H9 (cell line): ENCODE data around the gene CCDC157. TPM values are rescaled to one million over a fixed set of nuclear protein-coding genes. Genes with fewer than 3 reads are reported as not detected.

ENCODE experiments used
- DNase-seq: peaks from one replicate; pipeline ENCODE4 v3.0.0-alpha.2; 2017
- H2AFZ ChIP-seq: one replicate; pipeline ENCODE4 v1.6.1; 2013; ENCODE audit warnings: mild to moderate bottlenecking, low read length, control low read depth, moderate library complexity
- H2AK5ac ChIP-seq: 2 replicates; pipeline ENCODE4 v1.6.1; 2013; ENCODE audit warnings: low read length, control low read depth, mixed read lengths; ENCODE audit not compliant: insufficient read length
- H2BK120ac ChIP-seq: one replicate; pipeline ENCODE4 v1.6.1; 2013; ENCODE audit warnings: low read depth, mild to moderate bottlenecking, low read length, control low read depth, inconsistent platforms; ENCODE audit not compliant: poor library complexity, severe bottlenecking
- H2BK12ac ChIP-seq: 2 replicates; pipeline ENCODE4 v1.6.1; 2013; ENCODE audit warnings: low read length, control low read depth, mixed read lengths, low read depth; ENCODE audit not compliant: insufficient read length
- H2BK15ac ChIP-seq: 2 replicates; pipeline ENCODE4 v1.6.1; 2013; ENCODE audit warnings: low read depth, low read length, control low read depth
- H2BK20ac ChIP-seq: one replicate; pipeline ENCODE4 v1.6.1; 2013; ENCODE audit warnings: low read depth, mild to moderate bottlenecking, low read length, control low read depth, inconsistent platforms; ENCODE audit not compliant: poor library complexity, severe bottlenecking
- H2BK5ac ChIP-seq: 2 replicates; pipeline ENCODE4 v1.6.1; 2013; ENCODE audit warnings: low read length, control low read depth, mixed read lengths; ENCODE audit not compliant: insufficient read length
- H3K14ac ChIP-seq: 2 replicates; pipeline ENCODE4 v1.6.1; 2013; ENCODE audit warnings: low read length, control low read depth; ENCODE audit not compliant: insufficient read depth
- H3K18ac ChIP-seq: 2 replicates; pipeline ENCODE4 v1.6.1; 2013; ENCODE audit warnings: low read depth, mild to moderate bottlenecking, mixed read lengths, low read length, control low read depth; ENCODE audit not compliant: insufficient read length
- H3K23ac ChIP-seq: 2 replicates; pipeline ENCODE4 v1.6.1; 2013; ENCODE audit warnings: low read length, control low read depth, mixed read lengths, low read depth; ENCODE audit not compliant: insufficient read length
- H3K23me2 ChIP-seq: 2 replicates; pipeline ENCODE4 v1.6.1; 2013; ENCODE audit warnings: low read depth, mild to moderate bottlenecking, mixed read lengths, low read length, control low read depth; ENCODE audit not compliant: insufficient read length, poor library complexity, severe bottlenecking
- H3K27ac ChIP-seq: 2 replicates; pipeline ENCODE4 v1.5.1; 2013; ENCODE audit warnings: low read length, control low read depth, mixed read lengths, low read depth; ENCODE audit not compliant: insufficient read length
- H3K27me3 ChIP-seq: 2 replicates; pipeline ENCODE4 v1.6.1; 2013; ENCODE audit warnings: low read length, control low read depth, inconsistent platforms; ENCODE audit not compliant: insufficient read depth
- H3K4ac ChIP-seq: 2 replicates; pipeline ENCODE4 v1.6.1; 2013; ENCODE audit warnings: low read depth, mild to moderate bottlenecking, control low read depth, inconsistent platforms, low read length, moderate library complexity
- H3K4me1 ChIP-seq: 2 replicates; pipeline ENCODE4 v1.6.1; 2013; ENCODE audit warnings: low read length, control low read depth, inconsistent platforms; ENCODE audit not compliant: insufficient read depth
- H3K4me2 ChIP-seq: 2 replicates; pipeline ENCODE4 v1.6.1; 2013; ENCODE audit warnings: low read length, control low read depth, mixed read lengths; ENCODE audit not compliant: insufficient read length, insufficient read depth
- H3K56ac ChIP-seq: 2 replicates; pipeline ENCODE4 v1.6.1; 2013; ENCODE audit warnings: low read depth, mild to moderate bottlenecking, mixed read lengths, low read length, control low read depth; ENCODE audit not compliant: insufficient read length
- H3K79me1 ChIP-seq: 2 replicates; pipeline ENCODE4 v1.6.1; 2013; ENCODE audit warnings: low read depth, mild to moderate bottlenecking, moderate library complexity, low read length, control low read depth, inconsistent platforms; ENCODE audit not compliant: insufficient read depth, poor library complexity, severe bottlenecking
- H3K79me2 ChIP-seq: 2 replicates; pipeline ENCODE4 v1.6.1; 2013; ENCODE audit warnings: low read length, control low read depth, inconsistent platforms; ENCODE audit not compliant: insufficient read depth
- H3K9ac ChIP-seq: 2 replicates; pipeline ENCODE4 v1.6.1; 2013; ENCODE audit warnings: low read length, control low read depth, mixed read lengths; ENCODE audit not compliant: insufficient read length; ENCODE audit errors: extremely low read depth
- H3K9me3 ChIP-seq: one replicate; pipeline ENCODE4 v1.6.1; 2013; ENCODE audit warnings: low read depth, low read length, inconsistent platforms; ENCODE audit not compliant: control insufficient read depth
- H3T11ph ChIP-seq: one replicate; pipeline ENCODE4 v1.6.1; 2013; ENCODE audit warnings: mild to moderate bottlenecking, low read length, control low read depth, inconsistent platforms
- H4K20me1 ChIP-seq: one replicate; pipeline ENCODE4 v1.6.1; 2013; ENCODE audit not compliant: control insufficient read depth, insufficient read length, insufficient read depth
- H4K5ac ChIP-seq: 2 replicates; pipeline ENCODE4 v1.6.1; 2013; ENCODE audit warnings: low read depth, mild to moderate bottlenecking, mixed read lengths, low read length, control low read depth; ENCODE audit not compliant: insufficient read length
- H4K8ac ChIP-seq: replicated peaks from 2 replicates; pipeline ENCODE4 v1.6.1; 2013; ENCODE audit warnings: low read length, control low read depth, mixed read lengths, low read depth; ENCODE audit not compliant: insufficient read length
- H4K91ac ChIP-seq: 2 replicates; pipeline ENCODE4 v1.6.1; 2013; ENCODE audit warnings: low read depth, mild to moderate bottlenecking, moderate library complexity, mixed read lengths, low read length, control low read depth; ENCODE audit not compliant: insufficient read length
- H3K27ac Mint-ChIP-seq, 3 experiments: 2 replicates in 2 of 3; 3 replicates in 1 of 3; pipeline ENCODE4 v1.8.0; 2020 to 2021; ENCODE audit warnings: mixed read lengths in 3 of 3, mild to moderate bottlenecking in 1 of 3, moderate library complexity in 1 of 3
- H3K27me3 Mint-ChIP-seq: 2 replicates; pipeline ENCODE4 v1.8.0; 2021; ENCODE audit warnings: low read depth, mild to moderate bottlenecking, moderate library complexity, mixed read lengths
- H3K36me3 Mint-ChIP-seq, 3 experiments: 2 replicates in 2 of 3; 3 replicates in 1 of 3; pipeline ENCODE4 v1.8.0; 2020 to 2021; ENCODE audit warnings: low read depth in 3 of 3, mixed read lengths in 3 of 3; ENCODE audit not compliant: insufficient read depth in 1 of 3
- H3K4me1 Mint-ChIP-seq, 2 experiments: 2 replicates each; pipeline ENCODE4 v1.8.0; 2020; ENCODE audit warnings: mixed read lengths in 2 of 2
- H3K4me3 Mint-ChIP-seq, 2 experiments: 2 replicates in 1 of 2; 3 replicates in 1 of 2; pipeline ENCODE4 v1.8.0; 2020 to 2021; ENCODE audit warnings: mild to moderate bottlenecking in 2 of 2, mixed read lengths in 2 of 2, moderate library complexity in 1 of 2
- H3K9me3 Mint-ChIP-seq, 2 experiments: 2 replicates in 1 of 2; 3 replicates in 1 of 2; pipeline ENCODE4 v1.8.0; 2020; ENCODE audit warnings: mild to moderate bottlenecking in 2 of 2, mixed read lengths in 2 of 2, moderate library complexity in 1 of 2
- CTCF ChIP-seq: fragments of 200-600 bp; sonication (generic); conservative IDR thresholded peaks from 3 replicates; pipeline ENCODE4 v1.8.0; 2021; ENCODE audit warnings: antibody characterized with exemption, mild to moderate bottlenecking
- WGBS: extraction: QIAGEN DNeasy Blood & Tissue Kit; methylation state at CpG from one replicate; pipeline ENCODE4 v1.1.7; 2013; ENCODE audit warnings: missing lambda C conversion rate, low lambda C conversion rate, mixed read lengths; ENCODE audit not compliant: insufficient read length; ENCODE audit errors: extremely low coverage; 5-methylcytosine and 5-hydroxymethylcytosine counted together
- total RNA-seq: library from RNA; stranded (reverse); gene quantifications from 2 replicates; pipeline ENCODE4 v1.2.1, GENCODE V29; 2021

CCDC157 gene
- total RNA-seq, 1 experiment from 2014 or later, result 4.3 TPM

GRCh38 chr22:30408388-30409102 lies 51.7 kb downstream of the CCDC157 start:
- no peak overlapping the region for H2BK5ac ChIP-seq
- no peak for DNase-seq
- H3K4me1 ChIP-seq, result no peaks in the 10 kb centered on the region
- H3K27ac ChIP-seq, result no peak overlapping the region
- no peak overlapping the region for H3T11ph ChIP-seq
- H2BK120ac ChIP-seq, result no peak overlapping the region
- H3K14ac ChIP-seq, result no peak overlapping the region
- H3K56ac ChIP-seq, result no peak overlapping the region
- Mint-ChIP-seq H3K36me3 (peaks cover 9 to 62% (median 28%) of the 10 kb centered on the region in 3 experiments; a peak in 6 of 7 replicates), H3K4me3 (no peak overlapping the region; a peak in 1 of 5 replicates), H3K27ac (no peak overlapping the region), H3K4me1 (peaks cover 0 to 5% of the 10 kb centered on the region in 2 experiments; a peak in 1 of 4 replicates), H3K27me3 (no peaks in the 10 kb centered on the region), H3K9me3 (no peaks in the 10 kb centered on the region)
- no peaks in the 10 kb centered on the region for H3K79me2 ChIP-seq
- no peak overlapping the region for H4K91ac ChIP-seq
- H3K79me1 ChIP-seq, result no peaks in the 10 kb centered on the region
- no peaks in the 10 kb centered on the region for H4K20me1 ChIP-seq
- no peaks in the 10 kb centered on the region for H3K23me2 ChIP-seq
- H3K4me2 ChIP-seq, result no peak overlapping the region
- no peak overlapping the region for H2AFZ ChIP-seq
- H3K9ac ChIP-seq, result no peak overlapping the region
- no peak overlapping the region for H2AK5ac ChIP-seq
- H2BK20ac ChIP-seq, result no peak overlapping the region
- H3K27me3 ChIP-seq, result no peaks in the 10 kb centered on the region
- no peak overlapping the region for H4K5ac ChIP-seq
- no peak overlapping the region for H3K4ac ChIP-seq
- H4K8ac ChIP-seq, result no peak overlapping the region
- H3K18ac ChIP-seq, result no peak overlapping the region
- H2BK12ac ChIP-seq, result no peak overlapping the region
- no peak overlapping the region for H3K23ac ChIP-seq
- H2BK15ac ChIP-seq, result no peak overlapping the region
- no peak for TF ChIP-seq CTCF
- H3K9me3 ChIP-seq, result no peaks in the 10 kb centered on the region
- no CpG with 5 or more reads among the region's 13 CpGs for WGBS
